RWPE1 (cell line): ENCODE measurements around the gene TMEM92.
"Not testable (repeated sequence)": the region's sequence is repeated elsewhere in the genome, so short reads cannot be mapped to it uniquely, and the experiment has no call there.

ENCODE experiments used
- CTCF ChIA-PET: fragments of 350-600 bp; sonication (Branson Sonifier 250); formaldehyde crosslinking; extraction: SDS; loops from one replicate; lab custom pipeline; 2021; lab: Yijun Ruan, JAX
- POLR2A ChIA-PET: fragments of 400-600 bp; formaldehyde crosslinking; extraction: SDS; loops from one replicate; lab custom pipeline; 2020; ENCODE audit warnings: antibody characterized with exemption; ENCODE audit not compliant: low non-redundant PET; lab: Yijun Ruan, JAX
- DNase-seq: peaks from one replicate; pipeline ENCODE4 v3.0.0; 2012; ENCODE audit warnings: low spot score
- H3K27ac ChIP-seq: fragments of 450-650 bp; 2 replicates; pipeline ENCODE4 v1.5.1; 2017
- TF ChIP-seq, protein P1 (sequence below): fragments of 450-650 bp; conservative IDR thresholded peaks from 2 replicates; pipeline ENCODE4 v1.5.1; 2017; ENCODE audit warnings: low read depth, mild to moderate bottlenecking

TMEM92 gene

DNA sequence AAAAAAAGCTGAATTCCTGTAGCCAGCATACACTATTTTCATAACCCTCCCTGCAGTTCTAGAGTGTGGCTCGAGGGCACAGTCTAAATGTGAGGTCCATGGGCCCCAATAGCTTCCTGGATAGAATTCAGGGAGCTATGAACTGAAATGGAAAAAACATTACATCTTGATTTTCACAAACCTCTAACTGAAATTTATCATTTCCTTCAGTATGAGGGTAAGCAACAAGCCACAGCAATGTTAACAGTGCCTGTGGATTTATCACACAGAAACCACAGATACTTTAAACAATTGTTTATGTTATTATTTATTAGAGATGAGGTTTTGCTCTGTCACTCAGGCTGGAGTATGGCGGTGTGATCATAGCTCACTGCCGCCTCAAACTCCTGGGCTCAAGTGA lies 18.2 kb downstream of the TMEM92 start:
- POLR2A ChIA-PET = interaction anchor here (0.6 to 1.4 kb wide), 2 partner anchors 53 to 93 kb away, joined by 3 to 6 read pairs; partner anchors contain the start of gene XYLT2
- TF ChIP-seq, protein P1, sequence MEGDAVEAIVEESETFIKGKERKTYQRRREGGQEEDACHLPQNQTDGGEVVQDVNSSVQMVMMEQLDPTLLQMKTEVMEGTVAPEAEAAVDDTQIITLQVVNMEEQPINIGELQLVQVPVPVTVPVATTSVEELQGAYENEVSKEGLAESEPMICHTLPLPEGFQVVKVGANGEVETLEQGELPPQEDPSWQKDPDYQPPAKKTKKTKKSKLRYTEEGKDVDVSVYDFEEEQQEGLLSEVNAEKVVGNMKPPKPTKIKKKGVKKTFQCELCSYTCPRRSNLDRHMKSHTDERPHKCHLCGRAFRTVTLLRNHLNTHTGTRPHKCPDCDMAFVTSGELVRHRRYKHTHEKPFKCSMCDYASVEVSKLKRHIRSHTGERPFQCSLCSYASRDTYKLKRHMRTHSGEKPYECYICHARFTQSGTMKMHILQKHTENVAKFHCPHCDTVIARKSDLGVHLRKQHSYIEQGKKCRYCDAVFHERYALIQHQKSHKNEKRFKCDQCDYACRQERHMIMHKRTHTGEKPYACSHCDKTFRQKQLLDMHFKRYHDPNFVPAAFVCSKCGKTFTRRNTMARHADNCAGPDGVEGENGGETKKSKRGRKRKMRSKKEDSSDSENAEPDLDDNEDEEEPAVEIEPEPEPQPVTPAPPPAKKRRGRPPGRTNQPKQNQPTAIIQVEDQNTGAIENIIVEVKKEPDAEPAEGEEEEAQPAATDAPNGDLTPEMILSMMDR = no peak
- CTCF ChIA-PET = interaction anchor here (1.1 to 7.0 kb wide), 2 partner anchors 19 to 90 kb away, joined by 6 to 104 read pairs; partner anchors contain the start of gene COL1A1
- no peak overlapping the region for H3K27ac ChIP-seq
- no peak for DNase-seq

DNA sequence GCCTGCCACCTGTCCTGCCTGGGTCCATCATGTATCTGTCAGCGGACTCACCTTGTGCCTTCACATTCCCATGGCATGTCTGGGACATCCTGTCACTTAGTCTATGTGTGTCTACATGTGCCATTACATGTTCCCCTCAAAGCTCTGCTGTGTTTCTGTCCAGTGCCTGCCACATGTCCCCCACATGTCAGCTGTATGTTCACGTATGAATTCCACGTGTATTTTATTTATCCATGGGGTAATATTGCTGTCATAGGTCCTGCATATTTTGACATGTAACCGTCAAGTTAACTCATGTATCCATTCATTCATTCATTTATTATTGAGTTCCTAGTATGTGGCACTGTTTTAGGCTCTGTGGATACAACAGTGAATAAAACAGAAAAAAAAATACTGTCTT lies 20.8 kb downstream of the TMEM92 start:
- POLR2A ChIA-PET = no interaction called here
- no peak for DNase-seq
- H3K27ac ChIP-seq = no peak overlapping the region
- CTCF ChIA-PET = interaction anchor here (0.9 to 7.0 kb wide), 3 partner anchors 93 to 133 kb away, joined by 3 to 104 read pairs (median 7); partner anchors contain the start of gene COL1A1
- TF ChIP-seq, protein P1 = no peak

DNA sequence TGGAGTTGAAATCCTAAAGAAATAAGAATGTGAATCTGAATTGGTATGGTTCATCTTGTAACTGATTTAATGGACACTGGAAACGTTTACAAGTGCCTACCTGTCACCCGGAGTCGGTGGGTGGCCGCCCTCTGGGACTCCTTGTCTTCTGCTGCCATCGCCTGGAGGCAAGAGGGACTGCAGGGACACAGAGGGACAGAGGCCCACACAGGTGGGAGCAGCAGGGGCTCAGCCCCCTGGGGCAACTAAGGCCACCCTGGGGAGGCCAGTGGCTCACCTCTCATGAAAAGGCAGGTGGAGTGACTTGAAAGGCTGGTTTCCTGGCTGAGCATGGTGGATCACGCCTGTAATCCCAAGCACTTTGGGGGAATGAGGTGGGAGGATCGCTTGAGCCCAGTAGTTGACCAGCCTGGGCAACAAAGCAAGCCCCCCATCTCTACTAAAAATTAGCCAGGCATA lies 23.2 kb downstream of the TMEM92 start:
- POLR2A ChIA-PET = no interaction called here
- peak; percentile 81 for DNase-seq
- TF ChIP-seq, protein P1 = peak; percentile 98

DNA sequence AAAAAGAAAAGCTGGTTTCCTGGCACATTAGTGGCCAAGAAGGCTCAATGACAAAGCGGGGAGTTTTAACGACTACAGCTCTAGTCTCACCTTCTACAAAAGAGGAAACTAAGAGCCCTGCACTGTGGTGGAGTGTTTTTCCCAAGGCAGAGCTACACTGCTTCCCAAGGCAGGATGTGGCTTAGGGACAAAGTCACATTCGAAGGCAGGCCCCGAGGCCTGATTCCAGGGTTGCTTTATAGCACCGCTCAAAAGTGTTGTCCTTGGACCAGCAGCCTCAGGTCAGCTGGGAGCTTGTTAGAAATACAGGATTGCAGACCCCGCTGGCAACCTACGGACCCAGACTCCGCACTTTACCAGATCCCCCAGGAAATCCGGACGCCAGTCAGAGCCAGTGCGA lies 23.8 kb downstream of the TMEM92 start:
- POLR2A ChIA-PET = no interaction called here
- TF ChIP-seq, protein P1 = no peak
- CTCF ChIA-PET = interaction anchor here (0.6 to 7.0 kb wide), 19 partner anchors 10 to 132 kb away, joined by 3 to 104 read pairs (median 4); partner anchors contain the start of genes COL1A1, SGCA and TMEM92

More for the DNA sequence above, 23.2 kb downstream of the TMEM92 start:
- CTCF ChIA-PET = interaction anchor here (0.6 to 7.0 kb wide), 30 partner anchors 9 to 363 kb away, joined by 3 to 104 read pairs (median 4); partner anchors contain the start of gene COL1A1
- no peak overlapping the region for H3K27ac ChIP-seq

DNA sequence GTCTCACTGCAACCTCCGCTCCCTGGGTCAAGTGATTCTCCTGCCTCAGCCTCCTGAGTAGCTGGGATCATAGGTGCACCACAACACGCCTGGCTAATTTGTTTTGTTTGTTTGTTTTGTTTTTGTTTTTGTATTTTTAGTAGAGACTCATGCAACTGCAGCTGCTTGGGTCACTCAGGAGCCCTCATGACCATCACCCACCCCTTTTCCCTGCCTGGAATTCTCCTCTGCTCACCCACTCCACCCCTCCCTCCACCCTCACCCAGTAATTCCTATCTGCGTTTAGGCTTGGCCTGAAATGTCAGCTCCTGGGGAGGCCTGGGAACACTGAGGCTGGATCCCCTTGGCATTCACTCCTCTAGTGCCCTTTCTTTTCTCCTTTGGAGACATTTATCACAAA lies 25.5 kb downstream of the TMEM92 start:
- ChIA-PET POLR2A (no interaction called here), CTCF (interaction anchor here (0.6 to 0.7 kb wide), 3 partner anchors 100 to 206 kb away, joined by 3 to 4 read pairs (median 3); no protein-coding TSS in a partner anchor)
- H3K27ac ChIP-seq = no peak overlapping the region
- TF ChIP-seq, protein P1 = no peak
- no peak for DNase-seq

More for the DNA sequence above, 23.8 kb downstream of the TMEM92 start:
- no peak overlapping the region for H3K27ac ChIP-seq
- no peak for DNase-seq

DNA sequence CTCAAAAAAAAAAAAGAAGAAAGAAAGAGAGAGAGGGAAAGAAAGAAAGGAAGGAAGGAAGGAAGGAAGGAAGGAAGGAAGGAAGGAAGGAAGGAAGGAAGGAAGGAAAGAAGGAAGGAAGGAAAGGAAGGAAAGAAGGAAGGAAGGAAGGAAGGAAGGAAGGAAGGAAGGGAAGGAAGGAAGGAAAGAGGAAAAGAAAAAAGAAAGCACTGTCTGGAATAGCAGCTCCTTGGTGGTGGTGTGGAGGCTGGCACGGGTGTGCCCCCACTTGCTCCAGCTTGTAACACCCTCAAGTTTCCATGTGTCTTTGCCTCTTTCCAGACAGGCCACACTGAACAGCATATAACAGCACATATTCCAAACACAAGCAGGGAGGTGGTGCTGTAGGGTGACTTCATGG lies 26.6 kb downstream of the TMEM92 start:
- POLR2A ChIA-PET = not testable (repeated sequence)

More for the DNA sequence above, 26.6 kb downstream of the TMEM92 start:
- CTCF ChIA-PET = interaction anchor here (0.6 to 0.9 kb wide), 3 partner anchors 11 to 99 kb away, joined by 3 read pairs; partner anchors contain the start of gene COL1A1
- DNase-seq, H3K27ac ChIP-seq: not testable (repeated sequence)
